Measurements from ENCODE around the gene BCO1. TPM values are rescaled to one million over a fixed set of nuclear protein-coding genes. Genes with fewer than 3 reads are reported as not detected.

Gene BCO1
- 0.94 to 1.1 TPM (median 1.0 TPM) in 5 replicates for total RNA-seq (2022; extraction: Qiagen RNA extraction)

GRCh38 chr16:81238296-81239011, at the start of gene BCO1:
TSS of gene BCO1 (plus strand) at chr16:81238689. CDS start at chr16:81238909, 220 bp downstream.

GRCh38 chr16:81314603-81315270, 76.2 kb downstream of the BCO1 start, which contains the start of gene GAN:
TSS of gene GAN (plus strand) at chr16:81314962. CDS start at chr16:81315114, 152 bp downstream.

Other genes starting within 250 kb of the BCO1 start
- gene CMC2, start 231.8 kb upstream of the BCO1 start, total RNA-seq (2022; extraction: Qiagen RNA extraction), result 120 to 133 TPM (median 132 TPM) in 5 replicates
- gene CENPN, start 231.5 kb upstream of the BCO1 start, total RNA-seq (2022; extraction: Qiagen RNA extraction), result 61.2 to 108 TPM (median 65.8 TPM) in 5 replicates
- gene ATMIN, start 202.8 kb upstream of the BCO1 start, total RNA-seq (2022; extraction: Qiagen RNA extraction), result 30.8 to 32.2 TPM (median 31.7 TPM) in 5 replicates
- gene C16orf46, start 161.5 kb upstream of the BCO1 start, total RNA-seq (2022; extraction: Qiagen RNA extraction), result 0.59 to 1.5 TPM (median 0.72 TPM) in 5 replicates
- 53.8 to 64.1 TPM (median 57.5 TPM) in 5 replicates for gene GCSH, start 142.3 kb upstream of the BCO1 start, total RNA-seq (2022; extraction: Qiagen RNA extraction)
- gene GAN, start 76.3 kb downstream of the BCO1 start, total RNA-seq (2022; extraction: Qiagen RNA extraction), result 2.3 to 3.3 TPM (median 2.5 TPM) in 5 replicates
- gene CMIP, start 206.1 kb downstream of the BCO1 start, total RNA-seq (2022; extraction: Qiagen RNA extraction), result 78.9 to 111 TPM (median 99.7 TPM) in 5 replicates

Data from A549 treated with CORT108297 at 1 μM for 4 hours (cell line).